ENCODE results near the gene SLC9A6.
"Not testable (repeated sequence)": the region's sequence is repeated elsewhere in the genome, so short reads cannot be mapped to it uniquely, and the experiment has no call there.

The SLC9A6 gene

GRCh38 chrX:136030303-136031191 lies 45.3 kb downstream of the SLC9A6 start:
- no peak for DNase-seq

- no peak for DNase-seq
These were observed 46.4 kb downstream of the SLC9A6 start for GRCh38 chrX:136031626-136032025.

- no peak for DNase-seq
These were observed 47.1 kb downstream of the SLC9A6 start for GRCh38 chrX:136032370-136032769.

- DNase-seq: no peak
These were observed 49.4 kb downstream of the SLC9A6 start for GRCh38 chrX:136034668-136035067.

GRCh38 chrX:136035663-136036062 lies 50.4 kb downstream of the SLC9A6 start:
- DNase-seq: no peak

GRCh38 chrX:136039485-136039884 lies 54.2 kb downstream of the SLC9A6 start:
- DNase-seq: no peak

GRCh38 chrX:136039968-136040367 lies 54.7 kb downstream of the SLC9A6 start:
- no peak for DNase-seq

GRCh38 chrX:136041254-136041812 lies 56.1 kb downstream of the SLC9A6 start:
- no peak for DNase-seq

GRCh38 chrX:136045008-136045407 lies 59.8 kb downstream of the SLC9A6 start:
- no peak for DNase-seq

GRCh38 chrX:136046295-136047015 lies 61.2 kb downstream of the SLC9A6 start:
- no peak for DNase-seq

GRCh38 chrX:136047016-136047642 lies 61.9 kb downstream of the SLC9A6 start:
- DNase-seq: no peak

- DNase-seq: no peak
These were observed 62.7 kb downstream of the SLC9A6 start for GRCh38 chrX:136047969-136048368.

GRCh38 chrX:136048446-136048845 lies 63.2 kb downstream of the SLC9A6 start:
- no peak for DNase-seq

GRCh38 chrX:136049608-136050007 lies 64.4 kb downstream of the SLC9A6 start:
- no peak for DNase-seq

- DNase-seq: not testable (repeated sequence)
These were observed 65.6 kb downstream of the SLC9A6 start for GRCh38 chrX:136050875-136051274.

- no peak for DNase-seq
These were observed 66.4 kb downstream of the SLC9A6 start for GRCh38 chrX:136051611-136052010.

GRCh38 chrX:136055651-136056221 lies 70.5 kb downstream of the SLC9A6 start:
- no peak for DNase-seq

- no peak for DNase-seq
These were observed 72.3 kb downstream of the SLC9A6 start for GRCh38 chrX:136057567-136057966.

- DNase-seq: no peak
These were observed 74.1 kb downstream of the SLC9A6 start for GRCh38 chrX:136059350-136059749.

- no peak for DNase-seq
These were observed 76.1 kb downstream of the SLC9A6 start for GRCh38 chrX:136061286-136061685.

GRCh38 chrX:136061696-136062095 lies 76.5 kb downstream of the SLC9A6 start:
- no peak for DNase-seq

- DNase-seq: no peak
These were observed 78.3 kb downstream of the SLC9A6 start for GRCh38 chrX:136063340-136064079.

All from NCI-H526 (cell line).